ENCODE data around the gene UBAC2.

UBAC2 gene

DNA sequence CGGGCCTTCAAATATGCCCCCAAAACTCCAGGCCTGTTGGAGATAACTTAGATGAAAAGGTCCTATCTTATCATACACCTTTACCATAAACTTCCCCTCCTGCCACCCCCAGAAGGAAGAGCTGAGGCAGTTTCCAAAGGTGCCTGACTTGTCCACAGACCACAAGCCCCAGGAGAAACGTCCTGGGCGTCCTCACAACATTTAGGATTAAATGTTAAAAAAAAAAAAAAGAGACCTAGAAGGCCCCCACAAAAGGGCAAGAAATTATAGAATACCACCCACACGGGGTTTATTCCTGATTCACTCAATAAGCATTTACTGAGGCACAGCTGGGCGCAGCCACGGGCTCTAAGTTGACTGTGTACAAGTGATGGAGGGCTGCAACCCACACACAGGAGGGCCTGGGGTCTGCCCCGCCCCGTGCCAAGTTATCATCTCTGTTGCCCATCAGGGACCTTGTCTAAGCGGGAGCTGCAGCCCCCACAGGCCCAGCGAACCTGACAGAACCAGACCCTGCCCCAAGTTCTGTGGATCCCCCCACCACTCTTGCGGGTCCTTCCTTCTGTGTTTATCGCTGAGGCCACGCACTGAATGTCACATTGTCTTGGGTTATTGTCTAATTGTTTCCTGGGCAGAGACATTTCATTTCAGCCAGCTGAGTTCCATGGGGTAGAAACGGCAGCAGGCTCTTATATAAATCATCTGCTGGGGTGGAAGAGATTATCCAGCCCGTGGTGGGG lies 217.6 kb downstream of the UBAC2 start:
- no peak overlapping the region for H3K4me3 ChIP-seq (ENCODE audit: low read depth, low read length)
- H3K36me3 ChIP-seq: no peaks in the 10 kb centered on the region
- no peak for DNase-seq
- peaks cover 25% of the 10 kb centered on the region for H3K27me3 ChIP-seq
- no peaks in the 10 kb centered on the region; the same call in 1 of the 2 replicates for H3K9me3 ChIP-seq
- H3K4me1 ChIP-seq: no peaks in the 10 kb centered on the region
- TF ChIP-seq CTCF (IDR thresholded peaks at IDR 0.05; ENCODE audit: low read depth, low read length): no peak

- Histone ChIP-seq H3K9me3 (no peaks in the 10 kb centered on the region; the same call in 1 of the 2 replicates), H3K36me3 (no peaks in the 10 kb centered on the region), H3K4me1 (no peaks in the 10 kb centered on the region), H3K27me3 (peaks cover 25% of the 10 kb centered on the region), H3K4me3 (ENCODE audit: low read depth, low read length) (no peak overlapping the region)
- TF ChIP-seq CTCF (IDR thresholded peaks at IDR 0.05; ENCODE audit: low read depth, low read length): no peak
- DNase-seq: no peak
These were observed 218.1 kb downstream of the UBAC2 start for GRCh38 chr13:99418843-99419140.

DNA sequence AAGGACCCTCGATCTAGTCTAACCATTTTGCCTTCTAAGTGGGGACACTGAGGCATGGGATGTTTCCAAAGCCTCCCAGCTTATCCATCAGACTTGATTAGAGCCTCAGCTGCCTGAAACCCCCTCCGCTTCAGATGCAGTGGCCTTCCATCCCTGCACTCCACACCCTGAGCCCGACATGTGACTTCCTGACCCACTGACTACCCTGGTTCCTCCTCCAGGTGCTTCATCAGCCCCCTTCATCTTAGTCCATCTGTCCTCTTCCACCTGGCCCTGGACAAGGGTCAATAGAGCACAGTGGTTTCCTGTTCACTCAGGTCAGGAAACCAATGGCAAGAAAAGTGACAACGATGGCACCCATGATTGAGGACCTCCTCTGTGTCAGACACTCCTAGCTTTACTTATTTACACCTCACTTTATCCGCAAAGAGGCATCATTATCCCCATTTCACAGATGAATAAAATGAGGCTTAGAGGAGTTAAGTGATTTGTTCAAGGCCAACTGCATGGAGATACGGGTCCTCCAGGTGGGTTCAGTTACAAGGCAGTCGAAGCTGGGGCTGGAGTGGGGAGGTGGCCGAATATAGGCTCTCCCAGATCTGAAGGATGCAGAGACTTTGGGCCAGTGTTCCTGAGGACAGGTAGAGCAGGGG lies 219.1 kb downstream of the UBAC2 start:
- Histone ChIP-seq H3K4me1 (no peaks in the 10 kb centered on the region), H3K27me3 (peaks cover 25% of the 10 kb centered on the region), H3K9me3 (no peaks in the 10 kb centered on the region; the same call in 1 of the 2 replicates), H3K4me3 (ENCODE audit: low read depth, low read length) (no peak overlapping the region), H3K36me3 (no peaks in the 10 kb centered on the region)
- DNase-seq: no peak
- TF ChIP-seq CTCF (IDR thresholded peaks at IDR 0.05; ENCODE audit: low read depth, low read length): no peak

- no peaks in the 10 kb centered on the region for H3K36me3 ChIP-seq
- H3K4me3 ChIP-seq (ENCODE audit: low read depth, low read length): no peak overlapping the region
- H3K27me3 ChIP-seq: peaks cover 25% of the 10 kb centered on the region
- TF ChIP-seq CTCF (IDR thresholded peaks at IDR 0.05; ENCODE audit: low read depth, low read length): no peak
- no peaks in the 10 kb centered on the region for H3K9me3 ChIP-seq
- no peaks in the 10 kb centered on the region for H3K4me1 ChIP-seq
- no peak for DNase-seq
These were observed 220.6 kb downstream of the UBAC2 start for GRCh38 chr13:99421271-99421670.

DNA sequence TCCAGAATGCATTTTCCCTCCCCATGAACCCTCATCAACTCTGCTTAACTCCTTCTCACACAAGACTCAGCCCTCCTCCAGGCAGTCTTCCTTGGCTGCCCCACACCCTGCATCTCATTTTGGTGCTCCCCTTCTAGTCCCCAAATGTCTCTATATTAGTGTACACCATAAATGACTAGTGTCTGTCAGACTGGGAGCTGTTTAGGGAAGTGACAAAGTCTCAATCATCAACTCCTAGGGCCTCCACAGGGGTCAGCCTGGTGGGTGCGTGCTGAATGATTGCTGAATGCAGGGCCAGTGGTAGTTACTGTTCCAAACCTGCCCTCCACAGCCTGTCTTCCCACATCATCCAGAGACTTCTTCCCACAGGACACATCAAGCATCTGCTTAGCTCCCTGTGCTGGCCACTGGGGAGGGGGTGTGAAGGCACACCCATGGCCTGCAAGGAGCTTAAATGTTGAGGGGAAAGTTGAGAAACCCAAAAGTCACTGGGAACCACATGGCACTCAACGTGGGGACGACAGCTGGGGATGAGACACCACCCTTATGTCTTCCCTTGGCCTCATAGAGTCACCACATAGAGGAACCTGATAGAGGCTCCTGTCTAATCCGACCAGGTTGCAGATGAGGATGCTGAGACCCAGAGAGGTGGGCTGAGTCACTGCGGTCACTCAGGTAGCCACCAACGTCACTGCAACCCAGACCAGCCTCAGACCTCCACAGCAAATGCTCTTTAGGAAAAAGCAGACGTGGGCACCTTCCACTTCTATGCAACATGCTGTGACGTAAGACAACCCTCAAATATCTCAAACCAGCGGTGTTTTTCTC lies 221.3 kb downstream of the UBAC2 start:
- Histone ChIP-seq H3K9me3 (no peaks in the 10 kb centered on the region), H3K27me3 (peaks cover 25% of the 10 kb centered on the region), H3K4me1 (no peaks in the 10 kb centered on the region), H3K4me3 (ENCODE audit: low read depth, low read length) (no peak overlapping the region), H3K36me3 (no peaks in the 10 kb centered on the region)
- no peak for DNase-seq
- TF ChIP-seq CTCF (IDR thresholded peaks at IDR 0.05; ENCODE audit: low read depth, low read length): no peak
